Osteocyte (in vitro differentiated cells): Measurements from ENCODE around the gene MCF2L2. TPM values are rescaled to one million over a fixed set of nuclear protein-coding genes. Genes with fewer than 3 reads are reported as not detected.
A peak's percentile ranks its signal among the peaks of the same experiment; 100 is the strongest.

ENCODE experiments used
- DNase-seq: peaks from one replicate; pipeline ENCODE4 v3.0.0; 2021; ENCODE audit warnings: mixed read lengths; ENCODE audit not compliant: unreplicated experiment; ENCODE audit errors: extremely low spot score
- H3K27ac Mint-ChIP-seq: one replicate; pipeline ENCODE4 v1.8.0; 2021; ENCODE audit warnings: mild to moderate bottlenecking, mixed read lengths; ENCODE audit not compliant: unreplicated experiment
- H3K27me3 Mint-ChIP-seq: one replicate; pipeline ENCODE4 v1.8.0; 2021; ENCODE audit warnings: mixed read lengths; ENCODE audit not compliant: unreplicated experiment
- H3K36me3 Mint-ChIP-seq: one replicate; pipeline ENCODE4 v1.8.0; 2021; ENCODE audit warnings: mixed read lengths; ENCODE audit not compliant: unreplicated experiment
- H3K4me1 Mint-ChIP-seq: one replicate; pipeline ENCODE4 v1.8.0; 2021; ENCODE audit warnings: mixed read lengths; ENCODE audit not compliant: unreplicated experiment
- H3K4me3 Mint-ChIP-seq: one replicate; pipeline ENCODE4 v1.8.0; 2021; ENCODE audit warnings: mild to moderate bottlenecking, moderate library complexity, mixed read lengths; ENCODE audit not compliant: unreplicated experiment
- H3K9me3 Mint-ChIP-seq: one replicate; pipeline ENCODE4 v1.8.0; 2021; ENCODE audit warnings: mixed read lengths; ENCODE audit not compliant: unreplicated experiment
- total RNA-seq: library from RNA; stranded (reverse); gene quantifications from 2 replicates; pipeline ENCODE4 v1.2.1, GENCODE V29; 2021
- TF ChIP-seq, protein P1 (sequence below): fragments of 200-600 bp; sonication (generic); IDR thresholded peaks from 2 replicates; pipeline ENCODE4 v1.5.0; 2021; ENCODE audit warnings: antibody characterized with exemption, mild to moderate bottlenecking, moderate library complexity

MCF2L2 gene
- total RNA-seq, 1 donor from 2014 or later, result 1.7 TPM

GRCh38 chr3:183370391-183370790 lies 58.0 kb downstream of the MCF2L2 start:
- Mint-ChIP-seq H3K4me1 (peaks cover 44% of the 10 kb centered on the region), H3K36me3 (no peaks in the 10 kb centered on the region), H3K27ac (peak overlapping the region; percentile 95), H3K4me3 (no peak overlapping the region), H3K27me3 (no peaks in the 10 kb centered on the region), H3K9me3 (peaks cover 7% of the 10 kb centered on the region)
- DNase-seq, result no peak
- TF ChIP-seq, protein P1, sequence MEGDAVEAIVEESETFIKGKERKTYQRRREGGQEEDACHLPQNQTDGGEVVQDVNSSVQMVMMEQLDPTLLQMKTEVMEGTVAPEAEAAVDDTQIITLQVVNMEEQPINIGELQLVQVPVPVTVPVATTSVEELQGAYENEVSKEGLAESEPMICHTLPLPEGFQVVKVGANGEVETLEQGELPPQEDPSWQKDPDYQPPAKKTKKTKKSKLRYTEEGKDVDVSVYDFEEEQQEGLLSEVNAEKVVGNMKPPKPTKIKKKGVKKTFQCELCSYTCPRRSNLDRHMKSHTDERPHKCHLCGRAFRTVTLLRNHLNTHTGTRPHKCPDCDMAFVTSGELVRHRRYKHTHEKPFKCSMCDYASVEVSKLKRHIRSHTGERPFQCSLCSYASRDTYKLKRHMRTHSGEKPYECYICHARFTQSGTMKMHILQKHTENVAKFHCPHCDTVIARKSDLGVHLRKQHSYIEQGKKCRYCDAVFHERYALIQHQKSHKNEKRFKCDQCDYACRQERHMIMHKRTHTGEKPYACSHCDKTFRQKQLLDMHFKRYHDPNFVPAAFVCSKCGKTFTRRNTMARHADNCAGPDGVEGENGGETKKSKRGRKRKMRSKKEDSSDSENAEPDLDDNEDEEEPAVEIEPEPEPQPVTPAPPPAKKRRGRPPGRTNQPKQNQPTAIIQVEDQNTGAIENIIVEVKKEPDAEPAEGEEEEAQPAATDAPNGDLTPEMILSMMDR, result no peak

GRCh38 chr3:183369627-183370026 lies 58.8 kb downstream of the MCF2L2 start:
- no peak for DNase-seq

GRCh38 chr3:183369117-183369516 lies 59.3 kb downstream of the MCF2L2 start:
- no peak overlapping the region for H3K27ac Mint-ChIP-seq
- TF ChIP-seq, protein P1, result no peak
- no peaks in the 10 kb centered on the region for H3K27me3 Mint-ChIP-seq
- no peaks in the 10 kb centered on the region for H3K36me3 Mint-ChIP-seq
- H3K4me1 Mint-ChIP-seq, result peaks cover 33% of the 10 kb centered on the region
- DNase-seq, result no peak
- peaks cover 7% of the 10 kb centered on the region for H3K9me3 Mint-ChIP-seq
- H3K4me3 Mint-ChIP-seq, result no peak overlapping the region

More at GRCh38 chr3:183369627-183370026, 58.8 kb downstream of the MCF2L2 start:
- H3K27me3 Mint-ChIP-seq, result no peaks in the 10 kb centered on the region
- H3K4me3 Mint-ChIP-seq, result no peak overlapping the region
- H3K9me3 Mint-ChIP-seq, result peaks cover 7% of the 10 kb centered on the region
- H3K36me3 Mint-ChIP-seq, result no peaks in the 10 kb centered on the region
- H3K27ac Mint-ChIP-seq, result peak overlapping the region; percentile 95
- TF ChIP-seq, protein P1, result no peak
- peaks cover 37% of the 10 kb centered on the region for H3K4me1 Mint-ChIP-seq

DNA sequence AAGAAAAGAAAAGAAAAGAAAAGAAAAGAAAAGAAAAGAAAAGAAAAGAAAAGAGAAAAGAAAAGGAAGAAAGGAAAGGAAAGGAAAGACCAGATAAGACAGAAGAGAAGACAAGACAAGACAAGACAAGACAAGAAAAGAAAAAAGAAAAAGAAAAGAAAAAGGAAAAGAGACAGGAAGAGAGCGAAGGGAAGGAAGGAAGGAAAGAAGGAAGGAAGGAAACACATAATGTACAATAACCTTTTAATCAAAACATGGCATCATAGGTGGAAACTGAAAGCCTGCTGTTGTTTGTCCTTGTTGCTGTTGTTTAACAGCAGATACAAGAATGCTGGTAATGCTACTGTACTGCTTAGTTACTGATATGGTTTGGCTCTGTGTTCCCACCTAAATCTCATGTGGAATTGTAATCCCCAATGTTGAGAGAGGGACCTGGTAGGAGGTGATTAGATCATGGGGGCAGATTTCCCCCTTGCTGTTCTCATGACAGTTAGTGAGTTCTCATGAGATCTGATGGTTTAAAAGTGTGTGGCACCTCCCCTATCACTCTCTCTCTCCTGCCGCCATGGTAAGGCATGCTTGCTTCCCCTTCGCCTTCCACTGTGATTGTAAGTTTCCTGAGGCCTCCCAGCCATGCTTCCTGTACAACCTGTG lies 67.3 kb downstream of the MCF2L2 start:
- H3K9me3 Mint-ChIP-seq, result no peaks in the 10 kb centered on the region

GRCh38 chr3:183359036-183359435 lies 69.4 kb downstream of the MCF2L2 start:
- DNase-seq, result no peak
- H3K27me3 Mint-ChIP-seq, result no peaks in the 10 kb centered on the region
- no peak overlapping the region for H3K27ac Mint-ChIP-seq
- H3K4me1 Mint-ChIP-seq, result no peaks in the 10 kb centered on the region
- no peak overlapping the region for H3K4me3 Mint-ChIP-seq
- TF ChIP-seq, protein P1, result no peak
- no peaks in the 10 kb centered on the region for H3K9me3 Mint-ChIP-seq
- peaks cover 2% of the 10 kb centered on the region for H3K36me3 Mint-ChIP-seq

More for the DNA sequence above, 67.3 kb downstream of the MCF2L2 start:
- H3K4me1 Mint-ChIP-seq, result no peaks in the 10 kb centered on the region
- H3K36me3 Mint-ChIP-seq, result peaks cover 2% of the 10 kb centered on the region
- H3K27me3 Mint-ChIP-seq, result no peaks in the 10 kb centered on the region
- TF ChIP-seq, protein P1, result no peak
- no peak overlapping the region for H3K27ac Mint-ChIP-seq
- no peak for DNase-seq
- no peak overlapping the region for H3K4me3 Mint-ChIP-seq
